ENCODE measurements around the gene TCIRG1.

GRCh38 chr11:68014947-68015447 lies 23.8 kb upstream of the TCIRG1 start:
- TF ChIP-seq EZH2phosphoT487 (IDR thresholded peaks at IDR 0.05) (no peak), CTCF (IDR thresholded peaks at IDR 0.05) (no peak)

Measured in neural progenitor cell (in vitro differentiated cells).